H1 (cell line): Measurements from ENCODE around the gene TBC1D22A. TPM values are rescaled to one million over a fixed set of nuclear protein-coding genes. Genes with fewer than 3 reads are reported as not detected.

Experiments used
- CTCF ChIA-PET: fragments of 300-600 bp; sonication (Branson Sonifier 250); formaldehyde crosslinking; loops from one replicate; lab custom pipeline; 2021; ENCODE audit not compliant: partially characterized antibody; lab: Charles Lee
- POLR2A ChIA-PET: fragments of 300-600 bp; sonication (Branson Sonifier 250); formaldehyde crosslinking; loops from one replicate; lab custom pipeline; 2021; ENCODE audit warnings: inconsistent platforms; ENCODE audit not compliant: partially characterized antibody; lab: Charles Lee
- DNase-seq, 2 experiments: peaks; one replicate each; pipeline versions ENCODE4 v3.0.0 to v3.0.0-alpha.2; 2010 to 2022; ENCODE audit warnings: low spot score in 2 of 2, low read depth in 1 of 2, mixed read lengths in 1 of 2
- FAIRE-seq: peaks from 2 replicates; lab custom pipeline; 2011; peaks lifted over from hg19 to GRCh38; lab: Jason Lieb, UNC
- H2AFZ ChIP-seq: 2 replicates; pipeline ENCODE4 v1.8.1; 2012; ENCODE audit warnings: low read length, inconsistent platforms
- H2AK5ac ChIP-seq: 2 replicates; pipeline ENCODE4 v1.6.1; 2013; ENCODE audit warnings: low read depth, low read length
- H2BK120ac ChIP-seq: replicated peaks from 2 replicates; pipeline ENCODE3; 2013; ENCODE audit warnings: low read depth, low read length, inconsistent platforms
- H2BK12ac ChIP-seq: 2 replicates; pipeline ENCODE4 v1.6.1; 2013; ENCODE audit warnings: low read depth, low read length
- H2BK15ac ChIP-seq: 2 replicates; pipeline ENCODE4 v1.6.1; 2013; ENCODE audit warnings: low read length
- H2BK20ac ChIP-seq: 2 replicates; pipeline ENCODE4 v1.6.1; 2013; ENCODE audit warnings: low read length
- H2BK5ac ChIP-seq: 2 replicates; pipeline ENCODE4 v1.6.1; 2013; ENCODE audit warnings: low read depth, low read length
- H3K14ac ChIP-seq: 2 replicates; pipeline ENCODE4 v1.6.1; 2013; ENCODE audit warnings: inconsistent platforms; ENCODE audit not compliant: insufficient read length
- H3K18ac ChIP-seq: 2 replicates; pipeline ENCODE4 v1.6.1; 2013; ENCODE audit warnings: low read length; ENCODE audit errors: extremely low read depth
- H3K23ac ChIP-seq: 2 replicates; pipeline ENCODE4 v1.6.1; 2013; ENCODE audit warnings: inconsistent platforms; ENCODE audit not compliant: insufficient read length
- H3K23me2 ChIP-seq: 2 replicates; pipeline ENCODE4 v1.6.1; 2013; ENCODE audit warnings: low read depth, low read length
- H3K27ac ChIP-seq: 2 replicates; pipeline ENCODE4 v1.6.1; 2011; ENCODE audit warnings: low read depth, low read length, inconsistent platforms
- H3K27me3 ChIP-seq, 4 experiments: replicated peaks in 1 of 4; 1 replicate in 1 of 4; 2 replicates in 3 of 4; pipeline versions ENCODE4 v1.6.1 to v1.8.1; 2011 to 2013; ENCODE audit warnings: low read length in 3 of 4, mild to moderate bottlenecking in 3 of 4, inconsistent platforms in 2 of 4, mixed read lengths in 2 of 4, moderate library complexity in 1 of 4; ENCODE audit not compliant: control insufficient read depth in 3 of 4, insufficient read depth in 3 of 4; ENCODE audit errors: extremely low read depth in 1 of 4
- H3K36me3 ChIP-seq, 4 experiments: 2 replicates each; pipeline versions ENCODE4 v1.6.1 to v1.8.1; 2011 to 2013; ENCODE audit warnings: mild to moderate bottlenecking in 4 of 4, low read length in 3 of 4, moderate library complexity in 2 of 4, control low read depth in 1 of 4, inconsistent platforms in 1 of 4; ENCODE audit not compliant: insufficient read depth in 4 of 4, control insufficient read depth in 2 of 4
- H3K4ac ChIP-seq: replicated peaks from 2 replicates; pipeline ENCODE3; 2013; ENCODE audit warnings: low read length, low read depth, mixed read lengths, inconsistent platforms; ENCODE audit not compliant: insufficient read length
- H3K4me1 ChIP-seq, 4 experiments: replicated peaks in 1 of 4; 1 replicate in 1 of 4; 2 replicates in 3 of 4; pipeline versions ENCODE4 v1.6.1 to v1.8.1; 2011 to 2013; ENCODE audit warnings: low read length in 3 of 4, inconsistent platforms in 2 of 4, mixed read lengths in 1 of 4; ENCODE audit not compliant: insufficient read depth in 4 of 4, control insufficient read depth in 3 of 4
- H3K4me2 ChIP-seq, 2 experiments: 2 replicates each; pipeline versions ENCODE4 v1.6.1 to v1.8.1; 2011 to 2013; ENCODE audit warnings: low read depth in 2 of 2, low read length in 2 of 2, control low read depth in 1 of 2, inconsistent platforms in 1 of 2, mild to moderate bottlenecking in 1 of 2; ENCODE audit not compliant: insufficient read depth in 1 of 2
- H3K4me3 ChIP-seq, 4 experiments: fragments of 200-600, 300-600 bp in 1 of 4; sonication (generic), shearing (Covaris generic), sonication (Bioruptor Twin) in 1 of 4; 2 replicates each; pipeline versions ENCODE4 v1.5.1 to v1.8.1; 2011 to 2016; ENCODE audit warnings: low read length in 4 of 4, low read depth in 3 of 4, control low read depth in 2 of 4, inconsistent platforms in 2 of 4, mild to moderate bottlenecking in 2 of 4, mixed read lengths in 1 of 4, moderate library complexity in 1 of 4; ENCODE audit not compliant: insufficient read depth in 2 of 4; ENCODE audit errors: extremely low read depth in 1 of 4
- H3K56ac ChIP-seq: replicated peaks from 2 replicates; pipeline ENCODE3; 2013; ENCODE audit warnings: low read depth, mild to moderate bottlenecking, mixed read lengths, low read length, inconsistent platforms; ENCODE audit not compliant: insufficient read length
- H3K79me1 ChIP-seq: 2 replicates; pipeline ENCODE4 v1.6.1; 2013; ENCODE audit warnings: low read depth, low read length, control low read depth
- H3K79me2 ChIP-seq, 2 experiments: 2 replicates each; pipeline versions ENCODE4 v1.6.1 to v1.8.1; 2012 to 2013; ENCODE audit warnings: low read length in 2 of 2, mild to moderate bottlenecking in 2 of 2, inconsistent platforms in 1 of 2; ENCODE audit not compliant: insufficient read depth in 2 of 2, control insufficient read depth in 1 of 2
- H3K9ac ChIP-seq, 4 experiments: replicated peaks in 1 of 4; 1 replicate in 1 of 4; 2 replicates in 3 of 4; pipeline versions ENCODE4 v1.6.1 to v1.8.1; 2011 to 2013; ENCODE audit warnings: low read depth in 3 of 4, low read length in 3 of 4, control low read depth in 2 of 4, mild to moderate bottlenecking in 2 of 4, moderate library complexity in 2 of 4, inconsistent platforms in 1 of 4; ENCODE audit errors: extremely low read depth in 1 of 4
- H3K9me3 ChIP-seq, 2 experiments: 2 replicates each; pipeline versions ENCODE4 v1.6.1 to v1.8.1; 2012 to 2013; ENCODE audit warnings: mild to moderate bottlenecking in 2 of 2, moderate library complexity in 2 of 2, control low read depth in 1 of 2, inconsistent platforms in 1 of 2, low read depth in 1 of 2, low read length in 1 of 2, mixed read lengths in 1 of 2; ENCODE audit not compliant: insufficient read depth in 2 of 2
- H4K20me1 ChIP-seq, 2 experiments: replicated peaks in 1 of 2; 2 replicates each; pipeline versions ENCODE3 to v1.8.1; 2011 to 2013; ENCODE audit warnings: inconsistent platforms in 2 of 2, low read length in 2 of 2, mild to moderate bottlenecking in 1 of 2; ENCODE audit not compliant: insufficient read depth in 2 of 2, control insufficient read depth in 1 of 2
- H4K5ac ChIP-seq: 2 replicates; pipeline ENCODE4 v1.6.1; 2013; ENCODE audit warnings: low read length, low read depth, mixed read lengths, inconsistent platforms; ENCODE audit not compliant: insufficient read length
- H4K8ac ChIP-seq: 2 replicates; pipeline ENCODE4 v1.8.0; 2013; ENCODE audit warnings: mild to moderate bottlenecking, moderate library complexity, low read length, inconsistent platforms; ENCODE audit not compliant: insufficient read depth; ENCODE audit errors: extremely low read depth
- H4K91ac ChIP-seq: replicated peaks from 2 replicates; pipeline ENCODE3; 2013; ENCODE audit warnings: low read length, mixed read lengths, inconsistent platforms; ENCODE audit not compliant: insufficient read length
- CREB1 ChIP-seq: IDR thresholded peaks from 2 replicates; pipeline ENCODE4 v1.6.1; 2012; ENCODE audit warnings: inconsistent platforms
- EGR1 ChIP-seq: IDR thresholded peaks from 2 replicates; pipeline ENCODE4 v1.6.1; 2011; ENCODE audit warnings: low read depth, low read length, borderline replicate concordance
- KDM1A ChIP-seq: fragments of 200-600, 300-600 bp; sonication (generic); IDR thresholded peaks from 2 replicates; pipeline ENCODE4 v1.7.1; 2016; ENCODE audit warnings: mild to moderate bottlenecking, low read length, borderline replicate concordance
- MAFK ChIP-seq: IDR thresholded peaks from 2 replicates; pipeline ENCODE4 v1.6.1; 2012; ENCODE audit warnings: low read depth, mild to moderate bottlenecking, improper control_type of control experiment, low read length
- NRF1 ChIP-seq: IDR thresholded peaks from 2 replicates; pipeline ENCODE4 v1.6.1; 2011; ENCODE audit warnings: mild to moderate bottlenecking, low read depth, low read length, improper control_type of control experiment
- RNF2 ChIP-seq: fragments of 200-900, 300-1000 bp; sonication (generic); IDR thresholded peaks from 2 replicates; pipeline ENCODE4 v1.7.1; 2016; ENCODE audit warnings: borderline replicate concordance, low read depth, mild to moderate bottlenecking, antibody characterized with exemption, low read length; ENCODE audit not compliant: poor library complexity, severe bottlenecking; ENCODE audit errors: missing control alignments
- RXRA ChIP-seq: IDR thresholded peaks from 2 replicates; pipeline ENCODE4 v1.6.1; 2011; ENCODE audit warnings: low read depth, mild to moderate bottlenecking, low read length, moderate library complexity; ENCODE audit not compliant: insufficient read depth
- SAP30 ChIP-seq: fragments of 300-600 bp; sonication (generic); IDR thresholded peaks from 2 replicates; pipeline ENCODE4 v1.7.1; 2012; ENCODE audit warnings: low read length, moderate library complexity, mild to moderate bottlenecking, inconsistent platforms; ENCODE audit not compliant: insufficient read depth, insufficient replicate concordance
- TBP ChIP-seq: IDR thresholded peaks from 2 replicates; pipeline ENCODE4 v1.6.1; 2011; ENCODE audit warnings: low read depth, low read length, improper control_type of control experiment
- WGBS, 2 experiments: shearing (Covaris generic) in 1 of 2; methylation state at CpG; one replicate each; pipeline versions ENCODE4 v1.1.6 to v1.1.7; 2013 to 2015; ENCODE audit warnings: low lambda C conversion rate in 2 of 2, mixed read lengths in 2 of 2, inconsistent platforms in 1 of 2, low coverage in 1 of 2, missing lambda C conversion rate in 1 of 2; ENCODE audit not compliant: insufficient replicate concordance in 2 of 2, insufficient coverage in 1 of 2, insufficient read length in 1 of 2; ENCODE audit errors: extremely low coverage in 1 of 2, missing lambda C conversion rate in 1 of 2; 5-methylcytosine and 5-hydroxymethylcytosine counted together
- polyA plus RNA-seq, 7 experiments: library from polyadenylated mRNA; depleted of rRNA in 3 of 7; stranded (reverse) in 5 of 7; unstranded in 2 of 7; fragments of >200 nt in 5 of 7; fragments of 200-250 nt in 2 of 7; gene quantifications; 1 replicate in 5 of 7; 2 replicates in 1 of 7; 4 replicates in 1 of 7; pipeline versions ENCODE4 v1.2.1 to v1.2.3, GENCODE V29; 2011 to 2013; ENCODE audit warnings: missing spikeins in 2 of 7, mixed read lengths in 2 of 7
- total RNA-seq: library from RNA; stranded (reverse); fragmentation: NEBNext Ultra II Directional; extraction: Animal tissue kit (Norgen Biotek cat#: 25700); gene quantifications from 2 replicates; pipeline ENCODE4 v1.2.1, GENCODE V29; 2021
- TF ChIP-seq, protein P1 (sequence below): IDR thresholded peaks from 2 replicates; pipeline ENCODE4 v1.6.1; 2012; ENCODE audit warnings: low read length, inconsistent platforms

TBC1D22A gene
- total and polyA plus RNA-seq, 2 of the 8 experiments (the other 6 are each of a cell fraction or from before 2014, with no cell fraction given): 11.9 to 18.4 TPM

- Histone ChIP-seq H3K79me1 (no peaks in the 10 kb centered on the region), H3K23me2 (no peaks in the 10 kb centered on the region), H3K4me1 (no peaks in the 10 kb centered on the region), H4K5ac (no peak overlapping the region), H4K8ac (peak overlapping the region; percentile 68; the same call in 1 of the 2 replicates), H3K36me3 (no peaks in the 10 kb centered on the region; a peak in 1 of 8 replicates), H3K18ac (no peak overlapping the region), H2BK12ac (no peak overlapping the region), H4K20me1 (no peaks in the 10 kb centered on the region), H3K9ac (no peak overlapping the region), H3K23ac (no peak overlapping the region), H3K4me3 (no peak overlapping the region), H3K4ac (no peak overlapping the region), H3K14ac (no peak overlapping the region), H3K9me3 (peaks cover 47 to 83% of the 10 kb centered on the region in 2 experiments), H2BK15ac (no peak overlapping the region), H3K4me2 (no peak overlapping the region), H3K27me3 (no peaks in the 10 kb centered on the region), H3K79me2 (no peaks in the 10 kb centered on the region), H2BK120ac (no peak overlapping the region), H3K27ac (no peak overlapping the region), H2BK20ac (no peak overlapping the region), H2AK5ac (no peak overlapping the region), H3K56ac (no peak overlapping the region), H4K91ac (no peak overlapping the region), H2BK5ac (no peak overlapping the region), H2AFZ (no peak overlapping the region)
- FAIRE-seq (no peak), DNase-seq (no peak)
- 85% methylated on average over 20 of the region's 25 CpGs; no CpG with 5 or more reads in 1 of the 2 experiments for WGBS, 2 experiments
- POLR2A ChIA-PET: no interaction called here
- CTCF ChIA-PET: no interaction called here
- TF ChIP-seq EGR1: no peak
- no peak for TF ChIP-seq CREB1
- no peak for TF ChIP-seq TBP
- no peak for TF ChIP-seq MAFK
- no peak for TF ChIP-seq KDM1A
- TF ChIP-seq, protein P1, sequence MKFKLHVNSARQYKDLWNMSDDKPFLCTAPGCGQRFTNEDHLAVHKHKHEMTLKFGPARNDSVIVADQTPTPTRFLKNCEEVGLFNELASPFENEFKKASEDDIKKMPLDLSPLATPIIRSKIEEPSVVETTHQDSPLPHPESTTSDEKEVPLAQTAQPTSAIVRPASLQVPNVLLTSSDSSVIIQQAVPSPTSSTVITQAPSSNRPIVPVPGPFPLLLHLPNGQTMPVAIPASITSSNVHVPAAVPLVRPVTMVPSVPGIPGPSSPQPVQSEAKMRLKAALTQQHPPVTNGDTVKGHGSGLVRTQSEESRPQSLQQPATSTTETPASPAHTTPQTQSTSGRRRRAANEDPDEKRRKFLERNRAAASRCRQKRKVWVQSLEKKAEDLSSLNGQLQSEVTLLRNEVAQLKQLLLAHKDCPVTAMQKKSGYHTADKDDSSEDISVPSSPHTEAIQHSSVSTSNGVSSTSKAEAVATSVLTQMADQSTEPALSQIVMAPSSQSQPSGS: no peak
- no peak for TF ChIP-seq RNF2
- TF ChIP-seq RXRA: no peak
- no peak for TF ChIP-seq NRF1
- no peak for TF ChIP-seq SAP30
These were observed 429.5 kb downstream of the TBC1D22A start for GRCh38 chr22:47191671-47192650.
